Stomach (tissue), 9 donors: Measurements from ENCODE around the gene DYSF. TPM values are rescaled to one million over a fixed set of nuclear protein-coding genes. Genes with fewer than 3 reads are reported as not detected.

Source experiments
- DNase-seq, 2 donors: peaks; one replicate each; pipeline versions ENCODE4 v3.0.0 to v3.0.0-alpha.2; 2013 to 2019
- H3K27ac ChIP-seq, 5 donors: fragments of 200-600 bp in 4 of 5; sonication (generic) in 4 of 5; one replicate each; pipeline ENCODE4 v1.5.1; 2013 to 2019; ENCODE audit warnings: mild to moderate bottlenecking in 1 of 5, moderate library complexity in 1 of 5
- H3K27me3 ChIP-seq, 3 donors: fragments of 200-600 bp; sonication (generic); one replicate each; pipeline ENCODE4 v1.5.1; 2017 to 2019; ENCODE audit warnings: mixed run types in 1 of 3
- H3K36me3 ChIP-seq, 4 donors: fragments of 200-600 bp; sonication (generic); 1 replicate in 3 of 4; 2 replicates in 1 of 4; pipeline ENCODE4 v1.5.1; 2016 to 2019
- H3K4me1 ChIP-seq, 4 donors: fragments of 200-600 bp; sonication (generic); one replicate each; pipeline ENCODE4 v1.5.1; 2016 to 2019
- H3K4me3 ChIP-seq, 4 donors: fragments of 200-600 bp; sonication (generic) in 3 of 4; one replicate each; pipeline ENCODE4 v1.5.1; 2016 to 2019; ENCODE audit warnings: mild to moderate bottlenecking in 1 of 4
- H3K9me3 ChIP-seq, 4 donors: fragments of 200-600 bp; sonication (generic); one replicate each; pipeline ENCODE4 v1.5.1; 2016 to 2019
- EP300 ChIP-seq: sonication (generic); formaldehyde crosslinking; IDR thresholded peaks from one replicate; pipeline ENCODE4 v1.6.1; 2017; ENCODE audit warnings: antibody characterized with exemption
- POLR2A ChIP-seq, 4 donors: fragments of 450-650 bp; IDR thresholded peaks; one replicate each; pipeline ENCODE4 v1.6.1; 2016; ENCODE audit warnings: antibody characterized with exemption in 4 of 4, control low read depth in 2 of 4, mild to moderate bottlenecking in 1 of 4, moderate library complexity in 1 of 4
- POLR2AphosphoS5 ChIP-seq, 3 donors: sonication (generic); formaldehyde crosslinking; IDR thresholded peaks; one replicate each; pipeline ENCODE4 v1.6.1; 2016; ENCODE audit warnings: antibody characterized with exemption in 3 of 3
- WGBS, 5 donors: extraction: QIAGEN DNeasy Blood & Tissue Kit in 3 of 5; methylation state at CpG; one replicate each; pipeline versions ENCODE4 v1.1.5 to v1.1.7; 2013 to 2018; 5-methylcytosine and 5-hydroxymethylcytosine counted together
- intact Hi-C: fragments of 100-400 bp; cut with DNase I; formaldehyde crosslinking; loops from one replicate; pipeline ENCODE4 v1.15.1; 2023; ENCODE audit warnings: low total_unique reads
- polyA plus RNA-seq, 3 donors: library from polyadenylated mRNA; stranded (reverse); fragments of 200-250 nt; gene quantifications; one replicate each; pipeline ENCODE4 v1.2.3, GENCODE V29; 2013
- total RNA-seq, 5 donors: library from RNA; depleted of rRNA; stranded (reverse); fragments of >200 nt; gene quantifications; one replicate each; pipeline versions ENCODE4 v1.1.0 to v1.2.3, GENCODE V29; 2014 to 2016
- TF ChIP-seq, protein P1 (sequence below), 7 experiments: fragments of 450-650 bp in 4 of 7; fragments of 200-600 bp in 3 of 7; sonication (generic) in 3 of 7; IDR thresholded peaks; one replicate each; pipeline ENCODE4 v1.5.1; 2016 to 2019; ENCODE audit warnings: antibody characterized with exemption in 7 of 7, control low read depth in 2 of 7, mild to moderate bottlenecking in 1 of 7
- donor health status: healthy with polysubstance abuse.
- donor health status: Bipolar disorder and iron deficiency.
- donor health status: healthy.

Gene DYSF
- total and polyA plus RNA-seq, 8 donors = 2.1 to 13.4 (median 6.1) TPM

DNA sequence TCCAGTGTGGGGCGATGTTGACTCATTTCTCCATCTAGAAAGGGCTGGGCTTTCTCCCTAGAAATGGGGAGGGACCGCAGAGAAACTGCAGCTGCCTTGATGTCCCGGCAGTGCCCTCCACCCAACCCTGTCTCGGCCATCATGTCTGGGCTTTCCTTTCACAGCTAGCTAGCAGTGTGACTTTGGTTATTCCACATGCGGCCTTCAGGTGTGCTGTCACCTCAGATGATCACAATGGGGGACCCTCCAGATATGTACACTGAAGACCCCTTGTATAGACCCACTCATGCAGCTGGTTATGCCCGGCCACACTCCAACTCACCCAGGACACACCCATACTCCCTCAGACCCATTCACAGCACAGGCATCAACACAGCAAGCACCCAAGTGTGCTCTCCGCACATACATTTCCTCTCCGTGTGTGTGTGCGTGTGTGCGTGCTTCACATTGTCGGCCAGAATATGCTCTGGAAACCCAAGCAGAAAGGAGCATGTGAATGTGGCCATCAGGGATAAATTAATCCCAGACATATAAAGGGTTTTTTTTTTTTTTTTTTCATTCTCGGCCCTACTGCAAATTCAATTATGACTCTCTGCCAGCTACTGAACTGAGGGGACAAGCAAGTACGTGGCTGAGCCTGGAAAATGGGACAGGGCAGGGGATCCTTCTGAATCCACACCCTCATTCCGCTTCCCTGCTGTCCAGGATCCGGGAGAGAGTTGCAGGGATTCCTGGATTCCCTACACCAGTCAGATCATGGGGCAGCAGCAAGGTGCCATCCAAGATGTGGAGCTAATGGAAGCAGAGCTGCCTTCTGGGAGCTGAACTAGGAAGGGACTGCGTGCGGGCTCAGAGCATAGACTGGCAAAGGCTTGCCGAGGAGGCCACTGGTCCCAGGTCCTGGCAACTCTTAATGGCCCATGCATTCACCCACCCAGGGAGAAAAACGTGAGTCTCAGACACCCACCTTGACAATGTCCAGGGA is 240.2 kb downstream of the DYSF start:
- intact Hi-C loops = no loop called here
- Histone ChIP-seq H3K36me3 (no peaks in the 10 kb centered on the region), H3K27me3 (peaks cover 0 to 9% (median 0%) of the 10 kb centered on the region in 3 donors), H3K4me3 (no peak overlapping the region), H3K9me3 (no peaks in the 10 kb centered on the region), H3K27ac (no peak overlapping the region), H3K4me1 (no peaks in the 10 kb centered on the region)
- TF ChIP-seq POLR2A (IDR thresholded peaks at IDR 0.05) (no peak), POLR2AphosphoS5 (IDR thresholded peaks at IDR 0.05) (no peak), EP300 (no peak)
- TF ChIP-seq, protein P1, sequence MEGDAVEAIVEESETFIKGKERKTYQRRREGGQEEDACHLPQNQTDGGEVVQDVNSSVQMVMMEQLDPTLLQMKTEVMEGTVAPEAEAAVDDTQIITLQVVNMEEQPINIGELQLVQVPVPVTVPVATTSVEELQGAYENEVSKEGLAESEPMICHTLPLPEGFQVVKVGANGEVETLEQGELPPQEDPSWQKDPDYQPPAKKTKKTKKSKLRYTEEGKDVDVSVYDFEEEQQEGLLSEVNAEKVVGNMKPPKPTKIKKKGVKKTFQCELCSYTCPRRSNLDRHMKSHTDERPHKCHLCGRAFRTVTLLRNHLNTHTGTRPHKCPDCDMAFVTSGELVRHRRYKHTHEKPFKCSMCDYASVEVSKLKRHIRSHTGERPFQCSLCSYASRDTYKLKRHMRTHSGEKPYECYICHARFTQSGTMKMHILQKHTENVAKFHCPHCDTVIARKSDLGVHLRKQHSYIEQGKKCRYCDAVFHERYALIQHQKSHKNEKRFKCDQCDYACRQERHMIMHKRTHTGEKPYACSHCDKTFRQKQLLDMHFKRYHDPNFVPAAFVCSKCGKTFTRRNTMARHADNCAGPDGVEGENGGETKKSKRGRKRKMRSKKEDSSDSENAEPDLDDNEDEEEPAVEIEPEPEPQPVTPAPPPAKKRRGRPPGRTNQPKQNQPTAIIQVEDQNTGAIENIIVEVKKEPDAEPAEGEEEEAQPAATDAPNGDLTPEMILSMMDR (IDR thresholded peaks at IDR 0.05) = no peak
- DNase-seq = no peak
- 88 to 90% (median 89%) methylated on average over 14 to 19 of the region's 19 CpGs for WGBS, 5 donors

DNA sequence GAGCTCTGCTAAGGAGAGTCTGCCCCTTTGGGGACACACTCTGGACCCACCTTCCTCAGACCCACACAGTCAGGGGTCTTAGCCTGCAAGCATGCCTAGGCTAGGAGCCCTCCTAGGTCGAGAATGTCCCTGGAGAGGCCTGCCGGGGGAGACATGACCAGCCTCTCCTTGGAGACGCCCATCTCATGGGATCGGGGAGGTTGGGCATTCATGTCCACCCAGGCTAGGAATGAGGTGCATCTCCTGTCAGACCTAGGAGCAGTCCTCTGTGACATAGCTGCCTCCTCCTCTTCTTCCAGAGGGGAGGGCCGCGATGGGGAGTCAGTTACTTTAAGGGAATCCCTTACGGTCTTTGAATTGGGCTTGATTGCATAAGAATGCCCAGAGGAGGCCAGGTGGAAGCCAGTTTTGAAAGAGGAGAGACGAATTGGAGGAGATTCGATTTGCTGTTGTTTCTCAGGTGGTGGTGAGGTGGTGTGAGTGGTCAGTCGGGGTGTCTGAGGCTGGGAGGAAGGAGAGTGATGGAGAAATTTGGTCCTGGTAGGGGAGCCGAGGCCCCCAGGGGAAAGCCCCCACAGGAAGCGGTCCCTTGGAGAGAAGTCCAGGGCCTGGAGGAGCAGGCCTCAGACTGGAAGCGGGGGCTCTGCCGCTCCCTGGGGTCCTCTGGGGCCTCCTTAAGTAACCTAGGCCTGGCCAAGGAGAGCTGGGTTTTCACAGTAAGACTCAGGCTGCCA is 241.3 kb downstream of the DYSF start:
- H3K27ac ChIP-seq = no peak overlapping the region
- no peaks in the 10 kb centered on the region for H3K4me1 ChIP-seq
- intact Hi-C loops = no loop called here
- no peaks in the 10 kb centered on the region for H3K9me3 ChIP-seq
- no peak for DNase-seq
- 77 to 89% (median 83%) methylated on average over 13 to 14 of the region's 14 CpGs for WGBS, 5 donors
- H3K4me3 ChIP-seq = no peak overlapping the region
- no peaks in the 10 kb centered on the region for H3K36me3 ChIP-seq
- peaks cover 0 to 10% (median 0%) of the 10 kb centered on the region in 3 donors for H3K27me3 ChIP-seq
- TF ChIP-seq POLR2A (IDR thresholded peaks at IDR 0.05) (no peak), POLR2AphosphoS5 (IDR thresholded peaks at IDR 0.05) (no peak), EP300 (no peak)

DNA sequence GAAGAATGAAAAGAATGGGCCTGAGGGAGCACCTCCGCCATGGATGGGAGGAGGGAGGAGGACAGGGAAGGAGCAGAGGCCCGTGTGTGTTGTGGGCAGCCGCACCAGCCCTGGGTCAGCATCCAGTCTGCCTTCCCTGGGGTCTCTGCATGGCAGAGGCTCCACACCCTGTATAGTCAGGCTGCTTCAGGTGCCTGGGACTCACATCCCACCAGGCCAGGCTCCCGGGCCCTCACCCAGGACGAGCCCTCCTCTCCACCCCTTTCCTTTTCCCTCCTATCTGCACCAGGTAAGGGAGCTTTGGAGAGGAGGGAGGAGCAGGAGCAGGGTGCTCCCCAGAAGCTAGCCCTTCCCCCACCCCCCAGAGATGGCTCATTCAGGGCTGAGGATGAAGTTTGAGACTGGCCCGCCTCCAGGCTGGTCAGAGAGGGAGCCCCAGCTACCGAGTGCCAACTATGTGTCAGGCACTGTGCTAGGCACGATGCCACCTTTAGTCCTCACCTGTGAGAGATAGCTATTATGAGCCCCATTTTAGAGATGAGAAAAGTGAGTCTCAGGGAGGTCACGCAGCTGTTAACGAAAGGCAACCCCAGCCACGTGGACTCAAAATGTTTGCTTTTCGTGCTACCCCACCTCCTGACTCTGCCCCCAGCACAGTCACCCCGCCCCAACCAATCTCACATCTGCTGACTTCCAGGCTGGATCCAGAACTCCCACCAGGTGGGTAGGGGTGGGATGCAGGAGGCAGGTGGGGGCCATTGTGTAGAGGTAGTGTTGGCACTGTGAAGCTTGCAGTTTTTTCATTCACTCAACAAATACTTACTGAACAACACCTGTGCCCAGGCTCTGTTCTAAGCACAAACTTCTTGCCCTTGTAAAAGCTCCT is 242.1 kb downstream of the DYSF start:
- Histone ChIP-seq H3K27me3 (peaks cover 0 to 14% (median 0%) of the 10 kb centered on the region in 3 donors), H3K27ac (no peak overlapping the region)
- no peak for TF ChIP-seq POLR2AphosphoS5 (IDR thresholded peaks at IDR 0.05)
- TF ChIP-seq EP300 = no peak
- TF ChIP-seq, protein P1 (IDR thresholded peaks at IDR 0.05) = no peak
- no peak for TF ChIP-seq POLR2A (IDR thresholded peaks at IDR 0.05)

DNA sequence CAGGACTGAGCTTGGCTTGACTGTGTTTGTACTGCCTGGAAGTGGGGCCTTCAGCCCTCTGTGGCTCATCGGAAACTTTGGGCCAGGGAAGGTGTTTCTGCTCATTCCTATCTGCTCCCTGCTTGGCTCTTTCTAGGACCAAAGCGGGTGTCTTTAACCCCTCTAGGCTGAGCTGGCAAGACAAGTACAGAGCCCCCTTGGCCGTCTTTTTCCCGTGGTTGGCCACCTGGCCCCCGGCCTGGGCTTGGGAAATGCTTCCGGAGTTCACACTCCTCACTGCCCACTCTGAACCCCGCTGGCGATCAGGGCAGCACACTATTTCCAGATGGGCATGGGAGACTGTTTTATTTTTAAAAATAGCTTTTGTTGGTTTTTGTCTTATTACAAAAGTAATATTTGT is 243.0 kb downstream of the DYSF start:
- Histone ChIP-seq H3K4me1 (peaks cover 0 to 15% (median 5%) of the 10 kb centered on the region in 4 donors), H3K9me3 (no peaks in the 10 kb centered on the region), H3K36me3 (no peaks in the 10 kb centered on the region), H3K4me3 (no peak overlapping the region), H3K27ac (no peak overlapping the region), H3K27me3 (peaks cover 0 to 14% (median 0%) of the 10 kb centered on the region in 3 donors)
- no peak for DNase-seq
- TF ChIP-seq POLR2A (IDR thresholded peaks at IDR 0.05) (no peak), EP300 (no peak)
- TF ChIP-seq, protein P1 (IDR thresholded peaks at IDR 0.05) = no peak
- intact Hi-C loops = no loop called here
- WGBS, 5 donors = 53 to 63% (median 61%) methylated on average over 8 of the region's 8 CpGs

More for the DNA sequence above, 242.1 kb downstream of the DYSF start:
- intact Hi-C loops = no loop called here
- no peak for DNase-seq
- H3K36me3 ChIP-seq = no peaks in the 10 kb centered on the region
- H3K4me3 ChIP-seq = no peak overlapping the region
- H3K4me1 ChIP-seq = peaks cover 0 to 6% (median 3%) of the 10 kb centered on the region in 4 donors
- no peaks in the 10 kb centered on the region for H3K9me3 ChIP-seq
- WGBS, 5 donors = 69 to 85% (median 77%) methylated on average over 13 of the region's 13 CpGs
